GM21619 (cell line): Measurements from ENCODE around the gene ACTA2.

ENCODE experiments used
- ATAC-seq: cut with Tn5 transposase; IDR thresholded peaks from one replicate; pipeline ENCODE4 v1.9.1; 2021; ENCODE audit not compliant: unreplicated experiment

The ACTA2 gene

DNA sequence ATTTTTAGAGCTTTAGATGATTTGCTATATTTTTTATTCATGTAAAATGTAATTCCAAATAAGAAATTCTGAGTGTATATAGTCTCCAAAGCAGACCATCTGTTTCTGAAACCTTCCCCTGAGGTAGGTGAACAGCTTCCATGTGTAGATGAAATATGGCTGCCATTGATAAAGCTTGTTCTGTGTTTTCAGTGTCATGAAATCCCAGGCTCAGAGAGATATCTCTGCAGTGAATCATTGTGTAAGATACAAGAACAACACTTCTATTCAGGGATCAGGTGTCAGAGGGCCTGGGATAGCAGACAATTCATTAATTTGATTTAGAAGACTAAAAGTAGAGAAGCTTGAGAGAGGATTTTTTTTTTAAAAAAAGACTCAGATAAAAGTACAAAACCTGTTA is 29.1 kb downstream of the ACTA2 start:
- no peak for ATAC-seq

DNA sequence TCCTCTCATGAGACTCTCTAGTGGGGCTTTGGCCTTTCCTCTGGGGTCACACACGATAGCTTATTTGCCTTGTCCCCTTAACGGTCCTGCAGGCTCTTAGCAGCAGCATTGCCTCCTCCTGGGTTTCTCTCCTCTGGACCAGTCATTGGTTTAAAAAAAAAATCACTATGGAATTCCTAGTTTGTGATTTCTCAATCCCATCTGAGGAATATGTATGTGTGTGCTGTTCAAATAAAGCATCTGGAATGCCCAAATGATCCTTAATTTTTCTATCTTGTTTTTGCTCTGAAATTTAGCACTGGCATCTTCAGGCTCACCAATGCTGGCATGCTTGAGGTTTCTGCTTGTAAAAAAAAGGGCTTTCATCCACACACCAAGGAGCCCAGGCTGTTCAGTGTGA is 30.5 kb downstream of the ACTA2 start:
- ATAC-seq = no peak

DNA sequence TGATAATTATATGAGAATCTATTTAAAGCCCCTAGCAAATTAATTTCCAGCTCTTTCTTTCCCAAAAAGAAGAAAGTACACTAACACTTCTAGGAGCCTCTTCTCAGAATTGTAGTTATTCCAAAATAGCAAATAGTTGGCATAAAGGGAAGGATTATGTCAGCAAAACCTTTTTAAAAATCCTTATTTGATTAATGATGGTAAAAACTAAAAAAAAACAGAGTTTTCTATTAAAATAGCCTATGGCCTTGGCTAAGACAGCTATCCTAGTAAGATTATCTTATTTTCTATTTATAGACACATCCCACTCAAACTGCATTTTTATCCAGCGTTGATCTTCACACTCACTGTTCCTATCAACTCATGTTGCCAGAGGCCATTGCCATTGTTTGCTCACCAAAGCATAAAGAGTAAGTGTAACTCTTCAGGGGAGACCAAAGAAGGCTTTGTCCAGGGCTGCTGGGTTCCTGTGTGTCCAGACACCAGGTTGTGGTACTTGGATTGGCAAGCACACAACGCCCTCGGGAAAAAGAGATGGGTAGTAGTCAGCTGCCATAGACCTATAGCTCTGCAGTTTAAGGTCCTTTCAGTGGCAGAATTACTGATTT is 31.5 kb downstream of the ACTA2 start:
- no peak for ATAC-seq

DNA sequence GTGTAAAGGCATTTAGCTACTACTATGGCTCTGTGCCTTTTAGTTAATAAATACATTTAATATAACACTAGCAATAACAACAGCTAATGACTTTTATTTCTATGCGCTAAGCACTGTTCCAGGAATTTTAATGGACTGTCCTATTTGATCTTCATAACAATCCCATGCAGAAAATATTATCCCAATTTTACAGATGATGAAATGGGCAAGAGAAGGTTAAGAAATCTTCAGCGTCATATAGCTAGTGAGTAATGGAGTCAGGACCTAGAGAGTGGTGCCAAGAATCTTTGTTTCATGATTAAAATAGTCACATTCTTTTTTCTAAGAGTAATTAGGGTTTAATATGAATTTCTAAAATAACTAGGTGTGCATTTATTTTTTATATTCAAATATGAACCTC is 32.4 kb downstream of the ACTA2 start:
- ATAC-seq = no peak

DNA sequence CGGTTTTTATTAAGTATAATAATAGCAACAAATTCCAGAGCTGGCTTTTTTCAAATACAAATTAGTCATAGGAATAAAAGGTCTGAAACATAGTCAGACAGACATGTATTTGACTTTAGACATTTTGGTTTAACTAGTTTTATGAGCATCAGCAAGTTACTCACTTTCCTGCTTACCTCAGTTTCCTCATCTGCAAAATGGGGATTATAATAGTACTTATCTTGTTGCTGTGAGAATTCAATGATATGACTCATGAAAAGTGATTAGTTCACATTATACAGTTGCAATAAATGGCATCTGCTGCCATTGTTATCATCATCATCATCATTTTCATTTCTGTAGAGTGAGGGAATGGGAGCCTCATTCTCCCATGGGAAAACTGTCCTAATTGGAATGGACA is 33.5 kb downstream of the ACTA2 start:
- ATAC-seq = no peak

DNA sequence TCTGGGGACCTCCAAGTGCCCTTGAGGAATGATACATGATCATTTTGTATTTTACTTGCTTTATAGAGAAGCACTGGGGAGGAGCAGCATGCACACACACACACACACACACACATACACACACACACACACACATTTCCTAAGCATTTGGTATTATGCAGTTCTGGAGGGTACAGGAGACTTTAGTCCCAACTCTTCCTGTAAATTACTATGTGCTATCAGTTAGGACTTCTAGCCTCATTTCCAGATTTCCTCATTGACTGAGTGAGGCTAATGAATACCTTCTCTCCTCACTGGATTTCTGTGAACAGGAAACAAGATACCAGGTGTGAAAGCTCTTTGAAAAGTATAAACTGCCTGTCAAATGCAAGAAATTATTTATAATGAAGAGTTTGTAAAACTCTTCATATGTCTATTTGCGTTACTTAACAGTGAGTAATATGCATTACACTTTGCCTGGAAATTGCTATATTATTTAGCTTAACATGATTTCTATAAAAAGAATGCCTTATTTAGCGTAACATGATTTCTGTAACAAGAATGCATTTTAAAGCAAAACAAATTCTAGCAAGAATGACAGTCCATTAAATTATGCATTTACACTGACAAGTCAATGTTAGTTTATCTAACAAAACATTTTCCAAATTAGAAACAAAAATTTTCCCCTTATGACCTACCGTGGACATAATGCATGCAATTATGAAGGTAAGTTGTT is 34.2 kb downstream of the ACTA2 start:
- ATAC-seq = no peak

DNA sequence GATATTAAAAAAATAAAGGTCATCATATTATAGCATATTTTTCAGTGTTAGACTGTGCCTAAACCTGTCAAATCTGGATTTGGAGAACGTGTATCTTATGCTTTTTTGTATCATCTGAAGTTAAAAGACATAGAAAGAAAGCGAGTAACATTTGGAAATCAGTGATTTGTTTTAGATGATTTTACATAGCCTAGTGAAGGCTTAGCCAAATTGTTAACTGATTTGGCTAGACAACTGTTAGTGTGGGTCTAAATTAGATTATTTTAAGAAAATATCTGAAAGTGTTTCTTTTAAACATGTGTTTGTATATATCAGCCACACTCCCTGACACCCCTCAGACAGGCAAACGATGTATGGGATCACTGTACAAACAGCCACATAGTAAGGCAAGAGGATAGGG is 35.6 kb downstream of the ACTA2 start:
- ATAC-seq = no peak

DNA sequence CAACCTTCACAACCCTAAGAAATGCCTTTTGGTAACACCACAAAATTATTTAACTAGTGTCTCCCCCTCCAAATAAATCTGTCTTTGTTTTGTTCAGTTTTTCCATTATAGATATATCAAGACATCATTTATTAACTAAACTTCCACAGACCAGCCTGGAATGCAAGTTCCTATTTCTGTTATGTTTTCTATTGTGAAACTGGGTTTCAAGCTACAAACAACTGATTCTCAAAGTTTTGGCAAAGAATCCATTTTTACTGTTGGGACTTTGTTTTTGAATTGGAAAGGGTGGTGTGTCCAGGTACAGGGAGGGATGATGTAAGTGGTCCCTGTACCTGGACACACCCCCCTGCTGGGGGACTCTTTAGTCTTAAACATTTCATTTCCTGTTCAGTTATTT is 36.3 kb downstream of the ACTA2 start:
- no peak for ATAC-seq

DNA sequence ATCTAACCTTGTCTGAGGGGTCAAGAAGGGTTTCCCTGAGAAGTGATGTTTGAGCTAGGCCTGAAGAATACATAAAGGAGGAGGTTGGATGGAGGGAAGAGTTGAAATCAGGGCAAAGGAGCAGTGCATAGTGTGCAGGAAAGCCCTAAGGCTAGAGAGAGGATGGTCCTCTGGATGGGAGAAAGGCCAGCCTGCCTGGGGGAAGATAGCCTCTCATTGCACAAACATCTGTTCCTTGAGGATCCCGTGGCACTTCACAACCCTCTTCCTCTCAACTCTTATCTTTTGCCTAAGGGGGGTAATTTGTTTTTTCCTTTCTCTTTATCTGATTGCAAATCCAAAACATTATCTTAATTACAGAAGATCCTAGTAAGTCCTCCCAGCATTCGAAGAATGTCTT is 36.8 kb downstream of the ACTA2 start:
- no peak for ATAC-seq

DNA sequence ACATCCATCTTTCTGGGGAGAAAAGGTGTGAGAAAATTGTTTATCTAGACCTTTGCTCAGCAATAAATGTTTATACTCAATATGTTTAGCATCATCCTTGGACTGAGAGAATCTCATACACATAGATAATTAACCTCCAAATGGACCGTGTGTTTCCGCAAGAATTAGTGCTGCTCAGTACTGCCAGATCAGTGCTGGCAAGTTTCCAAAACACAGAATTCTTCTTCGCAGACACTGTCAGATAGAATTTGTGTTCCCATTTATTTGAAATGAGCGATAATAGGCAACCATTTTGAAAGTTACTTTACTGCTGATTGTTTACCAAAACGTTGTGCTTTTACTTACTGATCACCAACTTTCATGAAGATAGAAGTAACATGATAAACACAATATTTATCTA is 38.8 kb downstream of the ACTA2 start:
- ATAC-seq = no peak

DNA sequence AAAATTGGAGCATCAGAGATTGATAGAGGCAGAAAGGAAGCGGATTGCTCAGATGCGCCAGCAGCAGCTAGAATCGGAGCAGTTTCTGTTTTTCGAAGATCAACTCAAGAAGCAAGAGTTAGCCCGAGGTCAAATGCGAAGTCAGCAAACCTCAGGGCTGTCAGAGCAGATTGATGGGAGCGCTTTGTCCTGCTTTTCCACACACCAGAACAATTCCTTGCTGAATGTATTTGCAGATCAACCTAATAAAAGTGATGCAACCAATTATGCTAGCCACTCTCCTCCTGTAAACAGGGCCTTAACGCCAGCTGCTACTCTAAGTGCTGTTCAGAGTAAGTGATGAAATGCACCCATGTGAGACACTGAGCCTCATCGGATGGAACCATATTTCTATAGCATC is 39.4 kb downstream of the ACTA2 start:
- ATAC-seq = no peak

DNA sequence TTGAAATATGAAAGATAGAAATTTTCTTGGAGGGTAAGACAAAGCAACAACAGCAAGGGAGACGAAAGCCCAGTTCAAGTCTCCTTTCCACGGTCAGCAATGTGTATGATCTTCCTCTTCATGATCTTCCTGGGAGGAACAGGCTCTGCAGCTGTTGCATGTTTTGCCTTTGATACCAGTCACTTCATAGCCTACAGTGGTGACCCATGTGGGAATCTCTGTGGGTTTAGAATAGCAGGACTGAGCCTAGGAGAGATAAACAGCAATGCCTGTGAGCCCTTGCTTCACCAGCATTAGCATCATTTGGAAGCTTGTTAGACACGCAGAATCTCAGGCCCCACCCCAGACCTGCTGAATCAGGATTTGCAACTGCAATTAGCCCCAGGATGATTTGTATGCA is 40.7 kb downstream of the ACTA2 start:
- ATAC-seq = no peak

DNA sequence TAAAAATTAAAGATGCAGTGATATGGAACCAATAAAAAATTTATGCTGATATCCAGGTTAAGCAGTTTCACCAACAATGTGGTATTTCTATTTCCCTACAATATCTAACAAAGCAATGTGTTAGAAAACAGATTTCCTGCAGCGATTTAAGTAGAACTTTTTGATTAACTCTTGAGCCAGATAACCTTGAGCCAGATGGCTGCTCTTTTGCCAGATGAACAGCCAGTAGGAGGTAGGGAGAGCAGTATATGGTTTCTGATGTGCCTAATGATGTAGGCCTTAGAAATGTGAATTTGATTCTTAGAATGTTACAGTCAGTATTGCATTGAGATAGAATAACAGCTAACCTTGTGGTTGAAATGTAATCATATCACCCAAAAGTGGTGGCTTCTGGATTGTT is 41.5 kb downstream of the ACTA2 start:
- ATAC-seq = no peak

DNA sequence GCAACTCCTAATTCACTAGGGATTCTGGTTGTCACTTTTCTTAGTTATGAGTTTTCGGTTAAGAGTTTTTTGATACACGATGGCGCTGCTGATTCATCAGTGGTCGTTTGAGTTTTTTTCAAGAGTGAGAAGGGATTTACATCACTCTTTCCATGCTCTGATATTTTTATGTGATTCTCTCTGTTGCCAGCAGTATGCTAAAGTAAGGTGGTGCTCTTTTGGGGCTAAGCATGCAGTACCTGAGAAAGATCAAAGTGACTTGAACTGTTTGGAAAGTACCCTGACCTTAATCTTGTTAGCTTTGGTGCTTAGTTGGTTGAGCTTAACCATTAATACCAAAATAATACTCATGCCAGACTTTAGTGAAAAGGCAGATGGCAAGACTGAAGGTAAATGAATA is 44.4 kb downstream of the ACTA2 start:
- no peak for ATAC-seq

DNA sequence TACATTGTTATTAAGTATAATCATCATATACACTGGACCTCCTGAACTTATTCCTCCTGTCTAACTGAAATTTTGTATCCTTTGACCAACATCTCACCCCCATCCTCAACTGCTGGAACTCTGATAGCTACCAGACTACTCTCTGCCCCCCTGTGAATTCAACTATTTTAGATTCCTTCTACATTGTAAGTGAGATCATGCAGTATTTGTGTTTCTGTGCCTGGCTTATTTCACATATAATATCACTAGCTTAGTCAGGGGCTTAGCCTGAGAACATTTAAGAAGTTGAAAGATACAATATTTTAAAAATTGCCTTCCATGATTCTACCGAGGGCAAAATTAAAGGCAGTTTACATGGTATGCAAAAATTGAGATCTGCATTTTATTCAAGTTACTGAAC is 45.7 kb downstream of the ACTA2 start:
- ATAC-seq = no peak

DNA sequence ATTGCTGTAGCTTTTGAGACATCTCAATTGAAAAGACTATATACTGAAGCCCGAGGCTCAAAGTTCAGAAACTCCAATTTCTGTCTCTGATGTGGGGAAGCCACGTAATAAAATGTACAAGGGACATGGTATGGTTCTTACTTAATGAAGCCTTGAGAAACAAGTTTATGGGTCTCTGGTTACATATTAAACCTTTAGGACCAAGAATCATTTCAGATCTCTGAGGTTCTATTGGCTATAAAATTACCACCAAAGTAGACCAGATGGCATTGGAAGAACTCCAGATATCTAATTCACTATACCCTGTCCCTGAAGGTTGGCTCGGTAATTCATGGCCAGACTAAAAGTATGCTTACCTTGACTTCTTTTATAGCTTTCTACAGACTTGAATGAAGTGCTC is 48.9 kb downstream of the ACTA2 start:
- ATAC-seq = no peak

DNA sequence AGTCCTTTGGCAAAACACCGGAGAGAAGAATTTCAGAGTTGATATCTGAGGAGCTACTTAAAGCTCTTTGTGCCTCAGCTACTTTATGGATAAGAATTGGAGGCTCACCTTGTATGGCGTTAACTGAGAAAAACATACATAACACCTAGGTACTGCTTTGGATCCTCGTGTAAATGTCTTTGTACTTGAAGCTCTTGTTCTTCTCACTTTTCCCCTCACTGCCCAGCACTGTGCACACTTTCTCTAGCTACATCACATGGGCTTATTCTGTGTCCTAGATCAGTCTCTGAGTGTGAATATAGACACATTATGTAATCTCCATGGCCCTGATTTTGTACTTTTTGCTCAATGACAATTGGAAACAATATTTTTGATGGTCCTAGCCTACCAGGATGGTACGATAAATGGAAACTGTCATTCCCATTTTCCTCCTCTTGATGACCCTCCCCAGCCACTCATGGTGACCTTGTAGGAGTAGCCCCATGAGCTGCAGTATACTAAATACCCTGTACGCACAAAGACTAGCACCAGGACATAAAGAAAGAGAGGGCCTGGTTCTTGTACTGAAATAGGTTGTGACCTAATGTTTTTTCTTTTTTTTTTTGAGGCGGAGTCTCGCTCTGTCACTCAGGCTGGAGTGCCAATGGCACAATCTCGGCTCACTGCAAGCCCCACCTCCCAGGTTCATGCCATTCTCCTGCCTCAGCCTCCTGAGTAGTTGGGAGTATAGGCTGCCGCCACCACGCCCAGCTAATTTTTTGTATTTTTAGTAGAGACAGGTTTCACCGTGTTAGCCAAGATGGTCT is 50.4 kb downstream of the ACTA2 start:
- ATAC-seq = peak; percentile 35

DNA sequence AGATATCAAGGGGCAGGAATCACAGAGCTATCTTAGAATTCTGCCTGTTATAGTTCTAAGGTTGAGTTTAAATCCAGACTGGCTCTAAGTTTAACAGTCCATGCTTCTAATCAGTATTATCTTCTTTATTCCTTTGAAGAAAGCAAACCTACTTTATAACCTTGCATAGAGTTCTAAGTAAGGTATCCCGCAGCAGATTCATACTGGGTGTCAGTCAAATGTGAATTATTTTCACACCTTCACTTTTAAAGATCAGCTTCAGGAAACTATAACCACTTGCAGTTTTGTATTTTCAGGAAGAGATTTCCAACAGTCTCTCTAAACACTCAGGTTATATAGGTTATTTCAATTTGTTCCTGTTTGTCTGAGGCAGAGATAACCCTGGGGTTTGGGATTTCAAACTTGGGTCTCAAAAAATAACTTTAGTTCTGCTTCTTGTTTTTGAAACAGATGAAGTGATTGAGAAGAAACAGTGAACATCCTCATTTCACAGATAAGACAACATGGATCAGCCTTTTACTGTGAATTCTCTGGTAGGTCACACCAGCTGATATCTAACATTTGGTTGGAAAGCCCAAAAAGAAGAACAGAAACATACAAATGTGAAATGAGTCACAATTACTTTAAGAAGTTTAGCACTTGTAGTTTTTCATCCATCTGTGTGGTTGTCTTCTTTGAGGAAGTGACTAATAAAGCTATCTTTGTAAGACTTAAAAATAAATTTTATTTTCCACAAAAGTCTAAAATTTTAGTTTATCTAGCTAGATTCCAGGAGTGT is 51.2 kb downstream of the ACTA2 start:
- peak; percentile 86 for ATAC-seq

DNA sequence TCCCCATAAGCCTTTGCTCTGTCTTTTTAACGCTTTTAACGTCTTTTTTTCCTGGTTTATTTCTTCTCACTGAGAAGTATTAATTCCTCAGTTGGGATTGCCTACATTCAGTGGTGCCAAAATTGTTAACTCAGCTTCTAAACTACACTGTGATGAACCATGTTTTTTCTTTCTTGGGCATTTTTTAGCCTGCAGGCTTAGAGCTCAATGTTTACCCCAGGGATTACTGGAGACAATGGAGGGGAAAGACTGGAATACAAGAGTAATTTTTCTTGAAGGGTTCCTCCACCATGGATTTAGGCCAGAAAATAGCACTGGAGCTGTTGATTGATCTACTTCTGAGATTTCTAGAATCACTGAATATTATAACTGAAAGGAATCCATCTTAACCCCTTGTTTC is 52.7 kb downstream of the ACTA2 start:
- no peak for ATAC-seq

DNA sequence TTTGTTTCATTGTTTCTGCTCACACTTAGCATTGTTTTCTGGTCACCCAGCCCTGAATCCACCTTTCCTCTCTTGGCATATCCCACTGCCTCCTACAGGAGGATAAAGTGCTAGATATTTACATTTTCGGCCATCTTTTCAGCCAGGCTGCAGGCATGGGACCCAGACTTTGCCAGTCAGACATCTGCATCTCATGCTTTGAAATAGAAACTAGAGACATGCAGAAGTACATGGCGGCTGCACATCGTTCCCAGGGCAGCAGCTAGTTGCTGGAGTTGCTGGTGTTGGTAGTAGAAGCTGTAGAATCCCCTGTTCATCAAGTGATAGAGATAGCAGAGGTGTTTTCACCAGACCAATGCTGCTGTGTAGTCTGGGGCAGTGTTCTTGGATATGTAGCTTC is 53.8 kb downstream of the ACTA2 start:
- no peak for ATAC-seq

DNA sequence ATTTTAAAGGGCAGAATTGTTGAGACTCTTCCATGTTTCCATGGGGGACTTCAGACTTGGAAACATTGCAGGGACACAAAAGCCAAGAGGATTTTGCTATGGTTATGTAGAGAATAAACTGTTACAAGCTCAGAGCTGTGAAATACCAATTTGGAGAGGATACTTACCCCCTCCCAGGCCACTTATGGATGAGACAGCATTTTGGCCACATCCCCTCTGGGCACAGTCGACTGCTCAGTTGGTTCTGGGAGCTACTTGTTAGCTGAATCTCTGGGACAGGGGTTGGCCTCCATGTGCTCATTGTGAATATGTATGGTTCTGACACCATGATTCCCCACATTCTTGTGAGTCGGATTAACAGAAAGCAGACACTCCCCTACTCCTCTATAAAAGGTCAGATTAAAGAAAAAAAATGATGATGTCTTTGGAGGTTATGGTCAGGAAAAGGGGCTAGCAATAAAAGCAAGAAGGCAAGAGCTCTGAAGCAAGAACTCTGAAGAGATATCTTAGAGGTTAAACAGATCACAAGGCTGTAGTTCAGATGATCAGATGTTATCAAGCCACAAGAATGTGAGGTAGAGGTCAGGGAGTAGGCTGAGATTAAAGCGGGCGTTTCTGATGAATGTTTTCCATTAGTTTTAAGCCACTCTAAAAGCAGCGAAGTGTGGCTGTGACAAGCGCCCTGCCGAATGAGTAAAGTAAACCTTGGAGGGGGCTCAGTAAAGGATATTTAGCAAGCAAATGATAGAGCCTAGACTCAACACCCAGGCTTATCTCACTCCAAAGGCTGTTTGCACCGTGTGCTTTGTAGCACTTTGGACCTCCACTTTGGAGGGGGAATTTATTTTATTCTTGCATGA is 55.3 kb downstream of the ACTA2 start:
- no peak for ATAC-seq
